DOHH2 (cell line): ENCODE data around the gene MAP7D1.

Source experiments
- H3F3A ChIP-seq: fragments of 200-600 bp; sonication (generic), shearing (Covaris generic); 2 replicates; pipeline ENCODE4 v1.6.0; 2016; ENCODE audit warnings: antibody characterized with exemption, mild to moderate bottlenecking; ENCODE audit not compliant: control insufficient read depth, insufficient read depth
- H3K27ac ChIP-seq: fragments of 200-600 bp; sonication (generic); 2 replicates; pipeline ENCODE4 v1.5.1; 2014; ENCODE audit warnings: low read depth, mild to moderate bottlenecking, low read length, moderate library complexity
- H3K27me3 ChIP-seq: fragments of 200-600 bp; sonication (generic); 2 replicates; pipeline ENCODE4 v1.6.1; 2014; ENCODE audit warnings: mild to moderate bottlenecking, low read length, mixed read lengths; ENCODE audit not compliant: control insufficient read depth
- H3K36me3 ChIP-seq: fragments of 200-600 bp; sonication (generic); 2 replicates; pipeline ENCODE4 v1.6.1; 2014; ENCODE audit warnings: mild to moderate bottlenecking, low read length, moderate library complexity, mixed read lengths; ENCODE audit not compliant: control insufficient read depth
- H3K4me1 ChIP-seq: fragments of 200-600 bp; sonication (generic); 2 replicates; pipeline ENCODE4 v1.6.1; 2014; ENCODE audit warnings: mild to moderate bottlenecking, low read length, mixed read lengths; ENCODE audit not compliant: control insufficient read depth
- H3K4me2 ChIP-seq: fragments of 200-600 bp; sonication (generic); 2 replicates; pipeline ENCODE4 v1.6.0; 2014; ENCODE audit warnings: mild to moderate bottlenecking, low read length, moderate library complexity
- H3K4me3 ChIP-seq: fragments of 200-600 bp; sonication (generic); 2 replicates; pipeline ENCODE4 v1.5.1; 2014; ENCODE audit warnings: mild to moderate bottlenecking, low read length, mixed read lengths
- H3K79me2 ChIP-seq: fragments of 200-600 bp; sonication (generic); 2 replicates; pipeline ENCODE4 v1.6.1; 2014; ENCODE audit warnings: mild to moderate bottlenecking, low read length, mixed read lengths; ENCODE audit not compliant: control insufficient read depth
- H3K9me2 ChIP-seq: fragments of 200-600 bp; sonication (generic); replicated peaks from 2 replicates; pipeline ENCODE4 v1.6.1; 2014; ENCODE audit warnings: mild to moderate bottlenecking, low read length, mixed read lengths; ENCODE audit not compliant: control insufficient read depth
- H3K9me3 ChIP-seq: fragments of 200-600 bp; sonication (generic); 2 replicates; pipeline ENCODE4 v1.6.1; 2014; ENCODE audit warnings: antibody characterized with exemption, low read length, mixed read lengths; ENCODE audit not compliant: control insufficient read depth, insufficient read depth
- H4K20me1 ChIP-seq: fragments of 200-600 bp; sonication (generic); 2 replicates; pipeline ENCODE4 v1.6.0; 2014; ENCODE audit warnings: low read depth, mild to moderate bottlenecking, antibody characterized with exemption, low read length, moderate library complexity; ENCODE audit not compliant: control insufficient read depth, insufficient read depth
- CTCF ChIP-seq: fragments of 200-600 bp; sonication (generic); IDR thresholded peaks from one replicate; pipeline ENCODE4 v1.5.1; 2014; ENCODE audit warnings: antibody characterized with exemption, mild to moderate bottlenecking, low read depth, low read length; ENCODE audit not compliant: poor library complexity, severe bottlenecking
- EZH2phosphoT487 ChIP-seq: fragments of 200-600 bp; sonication (generic); IDR thresholded peaks from 2 replicates; pipeline ENCODE4 v1.6.1; 2017; ENCODE audit warnings: borderline replicate concordance, mild to moderate bottlenecking, antibody characterized with exemption, low read length, moderate library complexity, mixed read lengths

MAP7D1 gene

GRCh38 chr1:36155408-36156328 lies at the start of gene MAP7D1:
TSS of gene MAP7D1 (plus strand) at chr1:36156160. CDS start at chr1:36156418, 258 bp downstream.
- Histone ChIP-seq H3K9me3 (no peaks in the 10 kb centered on the region), H3K79me2 (peaks cover 61% of the 10 kb centered on the region), H3K27me3 (no peaks in the 10 kb centered on the region), H3K4me1 (peaks cover 72% of the 10 kb centered on the region), H4K20me1 (0 out of 2 replicates have a peak, but pooled peaks cover 4% of the 10 kb centered on the region), H3K27ac (peak within 1 kb of the TSS; percentile 74), H3K4me3 (peak within 1 kb of the TSS; percentile 99), H3K36me3 (peaks cover 41% of the 10 kb centered on the region), H3F3A (peaks cover 7% of the 10 kb centered on the region), H3K4me2 (peak within 1 kb of the TSS; percentile 98), H3K9me2 (no peaks in the 10 kb centered on the region)
- TF ChIP-seq CTCF (no peak), EZH2phosphoT487 (no peak)

GRCh38 chr1:36106269-36106668 lies 49.7 kb upstream of the MAP7D1 start:
- Histone ChIP-seq H3K36me3 (no peaks in the 10 kb centered on the region), H3K4me2 (no peak overlapping the region), H3K79me2 (no peaks in the 10 kb centered on the region), H3K4me1 (no peaks in the 10 kb centered on the region), H4K20me1 (no peaks in the 10 kb centered on the region), H3K27ac (no peak overlapping the region), H3K27me3 (no peaks in the 10 kb centered on the region), H3F3A (no peaks in the 10 kb centered on the region), H3K9me2 (no peaks in the 10 kb centered on the region), H3K9me3 (no peaks in the 10 kb centered on the region), H3K4me3 (no peak overlapping the region)
- TF ChIP-seq CTCF, result no peak
- no peak for TF ChIP-seq EZH2phosphoT487

DNA sequence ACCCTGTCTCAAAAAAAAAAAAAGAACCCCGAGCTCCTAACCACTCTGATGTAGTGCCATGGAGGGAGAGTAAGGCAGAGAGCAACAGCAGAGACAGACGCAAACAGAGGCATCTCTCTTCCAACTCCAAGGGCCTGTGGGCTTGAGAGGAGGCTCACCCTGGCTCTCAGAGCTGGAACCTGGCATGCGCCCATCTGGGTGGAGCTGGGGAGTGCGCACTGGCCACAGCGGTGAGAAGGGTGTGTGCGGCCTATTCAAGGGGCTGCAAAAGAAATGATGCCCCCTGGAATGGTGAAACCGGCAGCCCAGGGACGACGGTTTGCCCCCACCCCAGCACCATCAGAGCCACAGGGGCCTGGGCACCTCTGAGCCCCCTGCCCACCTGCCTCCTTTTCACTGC lies 48.6 kb upstream of the MAP7D1 start:
- no peaks in the 10 kb centered on the region for H3K79me2 ChIP-seq
- no peaks in the 10 kb centered on the region for H3K9me2 ChIP-seq
- H3K27ac ChIP-seq, result no peak overlapping the region
- H3K4me3 ChIP-seq, result no peak overlapping the region
- H3K4me1 ChIP-seq, result no peaks in the 10 kb centered on the region
- H3F3A ChIP-seq, result no peaks in the 10 kb centered on the region
- H4K20me1 ChIP-seq, result no peaks in the 10 kb centered on the region
- TF ChIP-seq CTCF (no peak), EZH2phosphoT487 (no peak)
- H3K9me3 ChIP-seq, result no peaks in the 10 kb centered on the region
- no peak overlapping the region for H3K4me2 ChIP-seq
- no peaks in the 10 kb centered on the region for H3K27me3 ChIP-seq
- no peaks in the 10 kb centered on the region for H3K36me3 ChIP-seq
